ENCODE data around the gene PPOX.

The PPOX gene

DNA sequence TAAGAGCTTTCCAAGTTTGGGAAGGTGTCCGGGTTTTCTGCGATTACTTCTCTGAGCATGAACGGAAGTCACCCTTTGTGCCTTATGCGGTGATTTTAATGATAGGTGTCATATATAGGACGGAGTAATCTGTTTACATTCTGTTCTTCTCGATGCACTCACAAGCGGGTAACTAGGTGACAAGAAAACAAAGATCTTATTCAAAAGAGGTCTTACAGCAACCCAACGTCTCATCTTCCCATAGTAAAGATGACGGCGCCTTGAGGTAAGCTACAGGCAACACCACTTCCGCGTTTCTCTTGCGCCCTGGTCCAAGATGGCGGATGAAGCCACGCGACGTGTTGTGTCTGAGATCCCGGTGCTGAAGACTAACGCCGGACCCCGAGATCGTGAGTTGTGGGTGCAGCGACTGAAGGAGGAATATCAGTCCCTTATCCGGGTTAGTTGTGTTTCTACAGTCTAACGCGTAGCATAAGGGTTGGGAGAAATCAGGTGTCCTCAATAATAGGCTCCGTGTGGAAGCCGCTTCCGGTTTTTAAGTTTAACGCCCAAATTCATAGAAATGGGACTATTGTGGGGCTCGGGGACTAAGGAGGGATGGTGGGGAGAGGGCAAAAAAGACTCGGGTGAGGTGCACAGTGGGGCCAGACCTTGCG, 12.4 kb upstream of the PPOX start, which contains the start of gene UFC1:
Gene UFC1, plus strand, starts transcription at position 297 of the 656 bp plus-strand sequence. Its CDS starts 20 bp downstream, at position 317.
- DNase-seq = peak; percentile 90

DNA sequence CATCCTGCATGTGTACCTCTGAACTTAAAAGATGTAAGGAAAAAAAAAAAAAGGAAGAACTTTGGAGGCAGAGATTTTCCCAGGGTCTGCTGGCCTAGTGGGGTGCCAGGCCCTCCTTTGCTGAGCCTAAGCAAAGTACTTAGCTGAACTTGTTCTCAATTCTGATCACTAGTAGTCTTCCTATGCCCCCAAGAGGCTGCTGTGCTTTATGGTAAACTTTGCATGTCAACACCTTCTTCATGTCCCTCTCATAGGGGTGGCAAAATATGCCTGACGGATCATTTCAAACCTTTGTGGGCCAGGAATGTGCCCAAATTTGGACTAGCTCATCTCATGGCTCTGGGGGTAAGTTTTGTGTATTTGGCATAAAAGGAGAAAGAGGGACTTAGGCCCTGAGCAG, 8.4 kb upstream of the PPOX start:
- DNase-seq = no peak

DNA sequence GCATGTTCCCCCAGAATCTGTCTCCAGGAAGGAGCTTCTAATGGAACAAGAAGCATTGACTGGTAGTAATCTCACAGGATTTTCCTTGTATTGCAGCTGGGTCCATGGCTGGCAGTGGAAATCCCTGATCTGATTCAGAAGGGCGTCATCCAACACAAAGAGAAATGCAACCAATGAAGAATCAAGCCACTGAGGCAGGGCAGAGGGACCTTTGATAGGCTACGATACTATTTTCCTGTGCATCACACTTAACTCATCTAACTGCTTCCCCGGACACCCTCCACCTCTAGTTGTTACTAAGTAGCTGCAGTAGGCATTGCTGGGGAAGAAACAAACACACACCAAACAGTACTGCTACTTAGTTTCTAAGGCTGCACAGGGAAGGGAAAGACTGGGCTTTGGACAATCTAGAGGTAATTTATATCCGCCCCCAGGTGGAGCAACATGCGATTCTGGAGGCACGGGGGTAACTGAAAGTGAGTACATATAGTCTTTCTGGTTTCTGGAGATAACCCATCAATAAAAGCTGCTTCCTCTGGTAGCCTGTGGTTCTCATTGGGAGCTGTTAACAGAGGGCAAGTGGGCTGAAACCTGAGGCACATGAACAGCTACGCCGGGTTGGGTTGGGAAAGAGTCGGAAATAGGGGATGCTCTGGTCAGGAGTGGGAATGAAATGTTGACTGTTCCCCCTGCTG, 7.8 kb upstream of the PPOX start:
- no peak for DNase-seq

DNA sequence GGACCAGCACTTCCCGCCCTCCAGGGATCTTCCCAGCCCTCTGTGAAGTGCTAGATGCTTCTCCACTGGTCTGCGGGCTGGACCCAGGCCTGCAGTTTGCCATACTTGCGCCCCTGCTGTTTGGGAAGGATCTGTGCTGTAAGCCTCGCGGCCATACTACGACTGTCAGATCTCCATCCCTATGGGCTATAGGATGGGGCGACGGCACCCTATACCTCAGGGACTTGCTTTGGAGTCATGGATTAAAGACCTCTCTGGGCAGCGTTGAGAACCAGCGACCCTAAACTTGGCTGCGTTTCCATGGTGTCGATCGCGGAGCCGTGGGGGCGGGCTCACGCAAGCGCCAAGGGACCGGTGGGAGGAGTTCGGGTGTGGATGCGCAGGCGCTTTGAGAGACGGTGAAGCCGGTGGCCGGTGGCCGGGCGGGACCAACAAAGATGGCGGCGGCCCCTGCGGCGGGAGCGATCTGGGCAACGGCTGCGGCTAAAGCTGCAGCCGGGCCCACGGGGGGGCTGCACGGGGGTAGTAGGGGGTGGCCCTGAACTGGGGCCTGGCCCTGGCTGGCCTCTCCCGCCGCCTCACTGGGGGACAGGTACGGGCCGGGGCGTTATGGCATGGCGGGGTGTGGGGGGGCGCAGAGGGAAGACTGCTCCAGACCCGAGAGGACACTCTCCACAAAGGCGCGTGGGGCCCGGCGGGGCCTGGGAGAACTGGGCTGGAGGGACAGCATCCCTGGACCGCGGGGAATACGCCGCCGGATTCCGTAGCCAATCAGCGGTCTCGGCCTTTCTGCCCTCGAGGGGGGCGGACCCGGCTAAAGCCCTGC, 6.9 kb upstream of the PPOX start, which contains the start of gene USP21:
Gene USP21, plus strand, starts transcription at position 414 of the 826 bp plus-strand sequence. CDS start 1,141 bp downstream, outside the sequence.
- DNase-seq = peak; percentile 95

GRCh38 chr1:161159913-161160243, 6.3 kb upstream of the PPOX start:
- no peak for DNase-seq

- no peak for DNase-seq
These were observed 5.5 kb upstream of the PPOX start for GRCh38 chr1:161160671-161161145.

DNA sequence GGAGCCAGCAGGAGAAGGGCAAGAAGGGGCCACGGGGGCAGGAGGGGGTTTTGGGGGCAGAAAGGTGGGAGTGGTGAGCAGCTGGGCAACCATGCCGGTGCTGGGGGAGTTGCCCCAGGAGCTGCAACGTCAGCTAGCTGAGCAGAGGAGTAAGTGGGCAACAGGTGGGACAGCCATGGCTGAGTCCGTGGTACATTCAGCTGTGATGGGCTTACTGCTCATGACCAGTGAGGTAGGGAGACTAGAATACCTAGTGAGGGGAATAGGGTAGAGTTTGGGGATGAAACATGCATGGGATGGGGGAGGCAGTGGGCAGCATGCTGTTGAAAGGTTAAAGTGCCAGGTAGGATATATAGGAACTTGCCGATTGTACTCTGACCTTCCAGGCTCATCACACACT, 4.6 kb upstream of the PPOX start:
- DNase-seq = no peak

DNA sequence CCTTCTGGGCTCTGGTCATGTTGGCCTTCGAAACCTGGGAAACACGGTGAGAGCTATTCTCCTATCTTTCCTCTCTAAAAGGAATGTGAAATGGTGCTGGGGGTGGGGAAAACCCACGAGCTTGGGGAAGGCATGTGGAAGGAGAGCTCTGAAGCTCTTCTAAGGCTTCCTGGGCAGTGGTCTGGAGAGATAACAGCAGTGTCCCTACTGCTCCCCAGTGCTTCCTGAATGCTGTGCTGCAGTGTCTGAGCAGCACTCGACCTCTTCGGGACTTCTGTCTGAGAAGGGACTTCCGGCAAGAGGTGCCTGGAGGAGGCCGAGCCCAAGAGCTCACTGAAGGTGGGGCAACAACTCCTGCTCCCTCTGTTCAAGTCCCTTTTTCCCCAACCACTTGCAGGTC, 4.2 kb upstream of the PPOX start:
- no peak for DNase-seq

DNA sequence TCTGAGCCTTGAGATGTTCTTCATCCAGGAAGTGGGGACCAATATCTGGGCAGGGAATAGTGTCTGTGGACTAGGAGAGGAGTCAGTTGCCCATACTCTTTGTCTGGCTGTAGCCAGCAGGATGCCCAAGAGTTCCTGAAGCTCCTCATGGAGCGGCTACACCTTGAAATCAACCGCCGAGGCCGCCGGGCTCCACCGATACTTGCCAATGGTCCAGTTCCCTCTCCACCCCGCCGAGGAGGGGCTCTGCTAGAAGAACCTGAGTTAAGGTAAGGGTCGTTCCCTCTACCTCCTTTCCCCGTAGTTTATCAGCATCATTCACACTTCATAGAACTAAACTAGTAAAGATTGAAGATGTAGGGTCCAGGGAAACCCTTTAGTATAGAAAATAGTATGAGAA, 3.4 kb upstream of the PPOX start:
- no peak for DNase-seq

DNA sequence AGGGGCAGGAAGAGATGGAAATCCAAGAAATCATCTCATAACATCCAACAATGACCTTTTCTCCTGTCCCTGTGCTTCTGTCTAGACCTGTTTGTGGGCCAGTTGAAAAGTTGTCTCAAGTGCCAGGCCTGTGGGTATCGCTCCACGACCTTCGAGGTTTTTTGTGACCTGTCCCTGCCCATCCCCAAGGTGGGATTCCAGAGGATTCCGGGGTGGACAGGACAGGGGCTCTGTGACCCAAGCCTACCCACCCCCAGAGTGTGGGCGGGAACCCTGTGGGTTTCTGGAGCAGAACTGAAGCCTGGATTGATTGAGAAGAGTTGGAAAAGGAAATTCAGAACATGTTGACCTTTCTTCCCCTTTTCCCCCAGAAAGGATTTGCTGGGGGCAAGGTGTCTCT, 2.4 kb upstream of the PPOX start:
- no peak for DNase-seq

- no peak for DNase-seq
These were observed 1.2 kb upstream of the PPOX start for GRCh38 chr1:161164901-161165610.

DNA sequence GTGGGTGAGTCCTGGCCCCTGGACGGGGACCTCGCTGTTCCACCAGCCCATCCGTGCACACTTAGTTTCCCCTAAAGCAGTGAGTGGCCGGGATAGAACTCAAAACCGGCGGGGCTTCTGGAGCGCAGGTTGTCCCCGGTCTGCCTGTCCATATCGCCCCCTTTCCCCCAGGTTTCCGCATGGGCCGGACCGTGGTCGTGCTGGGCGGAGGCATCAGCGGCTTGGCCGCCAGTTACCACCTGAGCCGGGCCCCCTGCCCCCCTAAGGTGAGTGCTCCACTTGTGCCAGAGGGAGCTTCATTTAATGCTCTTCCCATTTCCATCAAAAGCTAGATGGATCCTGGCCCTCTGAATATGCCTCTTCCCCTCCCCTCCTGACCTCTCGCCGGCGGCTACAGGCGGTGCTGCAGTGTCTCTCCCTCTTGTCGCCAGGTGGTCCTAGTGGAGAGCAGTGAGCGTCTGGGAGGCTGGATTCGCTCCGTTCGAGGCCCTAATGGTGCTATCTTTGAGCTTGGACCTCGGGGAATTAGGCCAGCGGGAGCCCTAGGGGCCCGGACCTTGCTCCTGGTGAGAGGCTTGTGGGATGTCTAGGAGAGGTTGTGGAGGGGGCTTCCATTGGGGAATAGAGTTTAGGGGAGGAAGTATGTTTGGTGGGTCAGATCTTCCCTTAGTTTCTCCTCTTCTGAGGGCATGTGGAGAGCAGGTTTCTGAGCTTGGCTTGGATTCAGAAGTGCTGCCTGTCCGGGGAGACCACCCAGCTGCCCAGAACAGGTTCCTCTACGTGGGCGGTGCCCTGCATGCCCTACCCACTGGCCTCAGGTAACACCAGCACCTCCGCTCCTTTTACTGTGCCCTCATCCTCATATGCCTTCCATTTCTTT, 683 bp downstream of the PPOX start:
- DNase-seq = no peak

DNA sequence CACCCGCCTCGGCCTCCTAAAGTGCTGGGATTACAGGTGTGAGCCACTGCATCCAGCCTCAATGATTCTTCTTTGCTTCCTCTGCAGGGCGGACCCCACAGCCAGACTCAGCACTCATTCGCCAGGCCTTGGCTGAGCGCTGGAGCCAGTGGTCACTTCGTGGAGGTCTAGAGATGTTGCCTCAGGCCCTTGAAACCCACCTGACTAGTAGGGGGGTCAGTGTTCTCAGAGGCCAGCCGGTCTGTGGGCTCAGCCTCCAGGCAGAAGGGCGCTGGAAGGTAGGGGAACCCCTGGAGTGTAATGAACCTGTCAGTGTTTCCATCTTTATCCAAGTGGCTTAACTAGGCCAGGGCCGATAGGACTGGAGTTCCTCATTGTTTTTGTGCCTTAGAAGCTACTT, 2.7 kb downstream of the PPOX start:
- no peak for DNase-seq

GRCh38 chr1:161171191-161171590, 5.0 kb downstream of the PPOX start:
- DNase-seq = no peak

- no peak for DNase-seq
These were observed 5.5 kb downstream of the PPOX start for GRCh38 chr1:161171696-161172095.

DNA sequence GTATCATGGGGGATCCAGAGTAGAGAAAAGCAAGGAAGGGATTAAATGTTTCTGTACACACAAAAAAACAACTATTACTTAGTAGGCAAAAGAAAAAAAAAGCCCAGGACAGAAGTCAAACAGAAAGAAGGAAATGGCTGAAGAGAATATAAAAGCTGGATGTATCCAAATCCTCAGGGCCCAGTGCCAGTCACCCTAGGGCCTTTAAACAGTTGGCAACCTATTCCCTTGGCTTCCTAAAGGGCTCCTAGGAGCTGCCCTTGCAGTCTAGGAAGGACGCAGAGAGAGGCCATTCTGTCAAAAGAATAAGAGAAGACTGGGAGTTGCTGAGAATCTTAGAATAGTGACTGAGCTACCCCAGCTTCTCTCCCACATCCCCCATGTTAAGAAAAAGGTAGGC, 6.1 kb downstream of the PPOX start:
- no peak for DNase-seq

DNA sequence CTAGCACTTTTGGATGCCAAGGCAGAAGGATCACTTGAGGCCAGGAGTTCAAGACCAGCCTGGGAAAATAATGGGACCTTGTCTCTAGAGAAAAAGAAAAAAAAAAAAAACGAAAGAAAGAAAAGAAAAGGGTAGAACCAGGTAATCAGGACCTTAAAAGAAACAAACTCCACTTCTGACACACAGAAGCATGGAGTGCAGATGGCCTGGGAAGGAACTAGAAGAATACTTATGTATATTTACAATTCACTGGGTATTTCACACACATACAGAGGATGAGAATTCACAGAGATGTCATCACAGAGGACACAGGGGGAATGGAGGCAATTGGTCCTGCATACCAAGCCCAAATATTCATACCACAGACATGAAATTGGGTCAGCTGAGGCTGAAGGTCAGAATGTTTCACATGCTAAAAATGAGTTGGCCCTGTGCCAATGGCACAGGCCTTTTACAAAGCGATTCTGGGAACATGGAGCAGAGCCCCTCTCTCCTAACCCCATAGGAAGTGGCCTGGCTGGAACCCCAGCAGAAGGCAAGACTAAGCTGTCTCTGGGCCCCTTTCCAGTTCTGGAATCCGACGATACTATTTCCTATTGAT, 6.7 kb downstream of the PPOX start:
- DNase-seq = peak; percentile 51

GRCh38 chr1:161173711-161174110, 7.5 kb downstream of the PPOX start:
- no peak for DNase-seq

- DNase-seq = no peak
These were observed 8.7 kb downstream of the PPOX start for GRCh38 chr1:161174911-161175310.

GRCh38 chr1:161175771-161176453, 9.7 kb downstream of the PPOX start:
- DNase-seq = no peak
